GM19035 (cell line): ENCODE results near the gene ALG6.
"Not testable (repeated sequence)": the region's sequence is repeated elsewhere in the genome, so short reads cannot be mapped to it uniquely, and the experiment has no call there.

Experiments used
- ATAC-seq: cut with Tn5 transposase; IDR thresholded peaks from one replicate; pipeline ENCODE4 v1.9.1; 2021; ENCODE audit not compliant: unreplicated experiment

Gene ALG6

GRCh38 chr1:63411066-63411465 lies 43.6 kb downstream of the ALG6 start:
- ATAC-seq: no peak

- ATAC-seq: no peak
Observed at GRCh38 chr1:63413394-63413793, 46.0 kb downstream of the ALG6 start.

- ATAC-seq: no peak
Observed at GRCh38 chr1:63414691-63415365, 47.4 kb downstream of the ALG6 start.

- ATAC-seq: no peak
Observed at GRCh38 chr1:63418101-63418500, 50.7 kb downstream of the ALG6 start.

- ATAC-seq: not testable (repeated sequence)
Observed at GRCh38 chr1:63420746-63421145, 53.3 kb downstream of the ALG6 start.

- ATAC-seq: no peak
Observed at GRCh38 chr1:63423649-63424048, 56.2 kb downstream of the ALG6 start.

- ATAC-seq: no peak
Observed at GRCh38 chr1:63428815-63429214, 61.4 kb downstream of the ALG6 start.

GRCh38 chr1:63429281-63429680 lies 61.9 kb downstream of the ALG6 start:
- no peak for ATAC-seq

GRCh38 chr1:63435161-63435560 lies 67.7 kb downstream of the ALG6 start:
- ATAC-seq: no peak

- no peak for ATAC-seq
Observed at GRCh38 chr1:63442141-63442475, 74.7 kb downstream of the ALG6 start.

GRCh38 chr1:63448731-63449246 lies 81.4 kb downstream of the ALG6 start:
- no peak for ATAC-seq

- no peak for ATAC-seq
Observed at GRCh38 chr1:63450416-63450815, 83.0 kb downstream of the ALG6 start.

GRCh38 chr1:63453232-63453631 lies 85.8 kb downstream of the ALG6 start:
- ATAC-seq: no peak

- ATAC-seq: no peak
Observed at GRCh38 chr1:63454269-63454668, 86.8 kb downstream of the ALG6 start.

GRCh38 chr1:63458750-63459149 lies 91.3 kb downstream of the ALG6 start:
- ATAC-seq: no peak

GRCh38 chr1:63461661-63462230 lies 94.3 kb downstream of the ALG6 start:
- no peak for ATAC-seq

GRCh38 chr1:63463248-63463647 lies 95.8 kb downstream of the ALG6 start:
- no peak for ATAC-seq

- no peak for ATAC-seq
Observed at GRCh38 chr1:63466181-63466580, 98.8 kb downstream of the ALG6 start.

GRCh38 chr1:63466759-63467158 lies 99.3 kb downstream of the ALG6 start:
- ATAC-seq: no peak

GRCh38 chr1:63468683-63469082 lies 101.3 kb downstream of the ALG6 start:
- ATAC-seq: not testable (repeated sequence)

GRCh38 chr1:63475761-63476160 lies 108.3 kb downstream of the ALG6 start:
- no peak for ATAC-seq

- no peak for ATAC-seq
Observed at GRCh38 chr1:63480057-63480456, 112.6 kb downstream of the ALG6 start.

- ATAC-seq: no peak
Observed at GRCh38 chr1:63486629-63487028, 119.2 kb downstream of the ALG6 start.
